NCI-H2081 (cell line): ENCODE measurements around the gene MAB21L1.

Experiments used
- DNase-seq, 2 experiments: peaks; one replicate each; lab custom pipeline; 2025; lab: John Stamatoyannopoulos, UW

The MAB21L1 gene

GRCh38 chr13:35479706-35480105, 3.2 kb upstream of the MAB21L1 start:
- DNase-seq = no peak

- DNase-seq = no peak
Observed at GRCh38 chr13:35479038-35479492, 2.6 kb upstream of the MAB21L1 start.

GRCh38 chr13:35478271-35479037, 2.0 kb upstream of the MAB21L1 start:
- DNase-seq = no peak

GRCh38 chr13:35477386-35477946, 977 bp upstream of the MAB21L1 start:
- no peak for DNase-seq

- DNase-seq = no peak
Observed at GRCh38 chr13:35475212-35475959, 1.1 kb downstream of the MAB21L1 start.

GRCh38 chr13:35474496-35475211, 1.8 kb downstream of the MAB21L1 start:
- no peak for DNase-seq

- DNase-seq = no peak
Observed at GRCh38 chr13:35473802-35474201, 2.7 kb downstream of the MAB21L1 start.

GRCh38 chr13:35473206-35473775, 3.2 kb downstream of the MAB21L1 start:
- DNase-seq = no peak

- DNase-seq = no peak
Observed at GRCh38 chr13:35472323-35472881, 4.1 kb downstream of the MAB21L1 start.

- DNase-seq = no peak
Observed at GRCh38 chr13:35471706-35472322, 4.7 kb downstream of the MAB21L1 start.

GRCh38 chr13:35470671-35471661, 5.5 kb downstream of the MAB21L1 start:
- no peak for DNase-seq

- DNase-seq = no peak
Observed at GRCh38 chr13:35469806-35470525, 6.5 kb downstream of the MAB21L1 start.

GRCh38 chr13:35468195-35468594, 8.3 kb downstream of the MAB21L1 start:
- no peak for DNase-seq

- DNase-seq = no peak
Observed at GRCh38 chr13:35465371-35465770, 11.1 kb downstream of the MAB21L1 start.

- no peak for DNase-seq
Observed at GRCh38 chr13:35460061-35460460, 16.4 kb downstream of the MAB21L1 start.

- no peak for DNase-seq
Observed at GRCh38 chr13:35457258-35457657, 19.2 kb downstream of the MAB21L1 start.

GRCh38 chr13:35455022-35455421, 21.5 kb downstream of the MAB21L1 start:
- no peak for DNase-seq

GRCh38 chr13:35449821-35450220, 26.7 kb downstream of the MAB21L1 start:
- DNase-seq = no peak

- no peak for DNase-seq
Observed at GRCh38 chr13:35448465-35448864, 28.0 kb downstream of the MAB21L1 start.
